Activated CD4-positive, alpha-beta memory T cell treated with anti-CD3 and anti-CD28 coated beads for 36 hours (primary cell): ENCODE results near the gene INPP4A. TPM values are rescaled to one million over a fixed set of nuclear protein-coding genes. Genes with fewer than 3 reads are reported as not detected.

Experiments
- CTCF ChIA-PET: fragments of 350-600 bp; sonication (Branson Sonifier 250); formaldehyde crosslinking; loops from one replicate; lab custom pipeline; 2021; ENCODE audit warnings: antibody characterized with exemption, inconsistent platforms; lab: Charles Lee
- POLR2A ChIA-PET: fragments of 350-600 bp; sonication (Branson Sonifier 250); formaldehyde crosslinking; loops from one replicate; lab custom pipeline; 2021; ENCODE audit warnings: antibody characterized with exemption; lab: Charles Lee
- DNase-seq: peaks from one replicate; pipeline ENCODE4 v3.0.0-alpha.2; 2020
- H3K27ac Mint-ChIP-seq: one replicate; pipeline ENCODE4 v1.8.0; 2021; ENCODE audit warnings: mixed read lengths
- H3K27me3 Mint-ChIP-seq: one replicate; pipeline ENCODE4 v1.8.0; 2021; ENCODE audit warnings: mixed read lengths
- H3K36me3 Mint-ChIP-seq: one replicate; pipeline ENCODE4 v1.8.0; 2021; ENCODE audit warnings: mixed read lengths
- H3K4me1 Mint-ChIP-seq: one replicate; pipeline ENCODE4 v1.8.0; 2021; ENCODE audit warnings: low read depth, mixed read lengths
- H3K4me3 Mint-ChIP-seq: one replicate; pipeline ENCODE4 v1.8.0; 2021; ENCODE audit warnings: mild to moderate bottlenecking, mixed read lengths
- H3K9me3 Mint-ChIP-seq: one replicate; pipeline ENCODE4 v1.8.0; 2021; ENCODE audit warnings: mixed read lengths
- intact Hi-C: fragments of 100-400 bp; cut with micrococcal nuclease; formaldehyde crosslinking; loops from one replicate; pipeline ENCODE4 v1.15.1; 2023
- total RNA-seq, 2 experiments: library from RNA; stranded (reverse); gene quantifications; one replicate each; pipeline ENCODE4 v1.2.3, GENCODE V29; 2021

Gene INPP4A
- total RNA-seq, 2 experiments from 2014 or later: 40.7 to 42.0 TPM

- no peak overlapping the region for H3K27ac Mint-ChIP-seq
- H3K9me3 Mint-ChIP-seq: no peaks in the 10 kb centered on the region
- intact Hi-C loops: no loop called here
- no peak overlapping the region for H3K4me3 Mint-ChIP-seq
- POLR2A ChIA-PET: no interaction called here
- no peaks in the 10 kb centered on the region for H3K27me3 Mint-ChIP-seq
- peaks cover 19% of the 10 kb centered on the region for H3K36me3 Mint-ChIP-seq
- H3K4me1 Mint-ChIP-seq: peaks cover 43% of the 10 kb centered on the region
- no peak for DNase-seq
- CTCF ChIA-PET: no interaction called here
Measured at GRCh38 chr2:98550165-98550564, 105.5 kb downstream of the INPP4A start.

- H3K27ac Mint-ChIP-seq: peak overlapping the region; percentile 76
- H3K36me3 Mint-ChIP-seq: peaks cover 16% of the 10 kb centered on the region
- H3K4me1 Mint-ChIP-seq: peaks cover 43% of the 10 kb centered on the region
- H3K9me3 Mint-ChIP-seq: no peaks in the 10 kb centered on the region
- CTCF ChIA-PET: interaction anchor here (1.0 to 2.3 kb wide), 2 partner anchors 87 to 139 kb away, joined by 4 to 6 read pairs; no protein-coding TSS in a partner anchor
- intact Hi-C loops: no loop called here
- POLR2A ChIA-PET: interaction anchor here (1.1 kb wide), 1 partner anchor 83 kb away, joined by 3 read pairs; no protein-coding TSS in a partner anchor
- peak; percentile 83 for DNase-seq
- H3K4me3 Mint-ChIP-seq: no peak overlapping the region
- no peaks in the 10 kb centered on the region for H3K27me3 Mint-ChIP-seq
Measured at GRCh38 chr2:98551316-98551715, 106.7 kb downstream of the INPP4A start.

- ChIA-PET CTCF (interaction anchor here (2.3 to 2.5 kb wide), 2 partner anchors 16 to 88 kb away, joined by 6 to 9 read pairs; no protein-coding TSS in a partner anchor), POLR2A (interaction anchor here (1.3 kb wide), 1 partner anchor 11 kb away, joined by 3 read pairs; no protein-coding TSS in a partner anchor)
- peaks cover 33% of the 10 kb centered on the region for H3K4me1 Mint-ChIP-seq
- H3K27ac Mint-ChIP-seq: peak overlapping the region; percentile 76
- H3K4me3 Mint-ChIP-seq: no peak overlapping the region
- no peaks in the 10 kb centered on the region for H3K27me3 Mint-ChIP-seq
- DNase-seq: no peak
- no peaks in the 10 kb centered on the region for H3K9me3 Mint-ChIP-seq
- intact Hi-C loops: no loop called here
- peaks cover 14% of the 10 kb centered on the region for H3K36me3 Mint-ChIP-seq
Measured at GRCh38 chr2:98552499-98553179, 108.0 kb downstream of the INPP4A start.

GRCh38 chr2:98554116-98554861 lies 109.6 kb downstream of the INPP4A start:
- Mint-ChIP-seq H3K27me3 (no peaks in the 10 kb centered on the region), H3K4me3 (no peak overlapping the region), H3K27ac (no peak overlapping the region), H3K36me3 (peaks cover 19% of the 10 kb centered on the region), H3K9me3 (no peaks in the 10 kb centered on the region), H3K4me1 (peaks cover 23% of the 10 kb centered on the region)
- intact Hi-C loops: no loop called here
- no peak for DNase-seq
- POLR2A ChIA-PET: no interaction called here
- CTCF ChIA-PET: interaction anchor here (0.7 to 2.5 kb wide), 2 partner anchors 14 to 144 kb away, joined by 5 to 9 read pairs; no protein-coding TSS in a partner anchor

GRCh38 chr2:98555696-98556095 lies 111.0 kb downstream of the INPP4A start:
- Mint-ChIP-seq H3K4me1 (peaks cover 19% of the 10 kb centered on the region), H3K9me3 (no peaks in the 10 kb centered on the region), H3K4me3 (no peak overlapping the region), H3K27me3 (no peaks in the 10 kb centered on the region), H3K27ac (no peak overlapping the region), H3K36me3 (peaks cover 26% of the 10 kb centered on the region)
- ChIA-PET CTCF (interaction anchor here (6.2 kb wide), 1 partner anchor 14 kb away, joined by 48 read pairs; no protein-coding TSS in a partner anchor), POLR2A (no interaction called here)
- intact Hi-C loops: no loop called here
- peak; percentile 7 for DNase-seq

GRCh38 chr2:98556344-98557033 lies 111.8 kb downstream of the INPP4A start:
- Mint-ChIP-seq H3K36me3 (peaks cover 28% of the 10 kb centered on the region), H3K27ac (no peak overlapping the region), H3K4me3 (no peak overlapping the region), H3K27me3 (no peaks in the 10 kb centered on the region), H3K9me3 (no peaks in the 10 kb centered on the region), H3K4me1 (peaks cover 12% of the 10 kb centered on the region)
- DNase-seq: peak; percentile 3
- ChIA-PET POLR2A (no interaction called here), CTCF (interaction anchor here (0.8 to 6.2 kb wide), 3 partner anchors 13 to 281 kb away, joined by 3 to 48 read pairs (median 6); no protein-coding TSS in a partner anchor)
- intact Hi-C loops: no loop called here

- Mint-ChIP-seq H3K27ac (peak overlapping the region; percentile 10), H3K4me3 (no peak overlapping the region), H3K27me3 (no peaks in the 10 kb centered on the region), H3K4me1 (no peaks in the 10 kb centered on the region), H3K9me3 (no peaks in the 10 kb centered on the region), H3K36me3 (peaks cover 23% of the 10 kb centered on the region)
- ChIA-PET POLR2A (interaction anchor here (0.6 to 1.1 kb wide), 2 partner anchors 96 to 112 kb away, joined by 3 read pairs; no protein-coding TSS in a partner anchor), CTCF (interaction anchor here (0.9 to 6.2 kb wide), 4 partner anchors 11 to 147 kb away, joined by 3 to 48 read pairs (median 6); no protein-coding TSS in a partner anchor)
- intact Hi-C loops: no loop called here
- DNase-seq: no peak
Measured at GRCh38 chr2:98558852-98559530, 114.3 kb downstream of the INPP4A start.

- POLR2A ChIA-PET: interaction anchor here (0.6 to 1.1 kb wide), 2 partner anchors 96 to 113 kb away, joined by 3 read pairs; no protein-coding TSS in a partner anchor
- Mint-ChIP-seq H3K27me3 (no peaks in the 10 kb centered on the region), H3K9me3 (no peaks in the 10 kb centered on the region), H3K36me3 (peaks cover 21% of the 10 kb centered on the region), H3K4me1 (no peaks in the 10 kb centered on the region), H3K4me3 (no peak overlapping the region), H3K27ac (no peak overlapping the region)
- intact Hi-C loops: no loop called here
- CTCF ChIA-PET: interaction anchor here (1.2 to 6.2 kb wide), 3 partner anchors 10 to 147 kb away, joined by 3 to 48 read pairs (median 8); no protein-coding TSS in a partner anchor
- no peak for DNase-seq
Measured at GRCh38 chr2:98559581-98559980, 114.9 kb downstream of the INPP4A start.

GRCh38 chr2:98560256-98560771 lies 115.7 kb downstream of the INPP4A start:
- Mint-ChIP-seq H3K4me1 (no peaks in the 10 kb centered on the region), H3K27me3 (no peaks in the 10 kb centered on the region), H3K36me3 (peaks cover 18% of the 10 kb centered on the region), H3K9me3 (no peaks in the 10 kb centered on the region), H3K27ac (no peak overlapping the region), H3K4me3 (no peak overlapping the region)
- POLR2A ChIA-PET: interaction anchor here (1.1 kb wide), 1 partner anchor 114 kb away, joined by 3 read pairs; no protein-coding TSS in a partner anchor
- no peak for DNase-seq
- intact Hi-C loops: no loop called here
- CTCF ChIA-PET: interaction anchor here (0.8 to 6.2 kb wide), 4 partner anchors 10 to 148 kb away, joined by 3 to 48 read pairs (median 6); no protein-coding TSS in a partner anchor

- H3K27ac Mint-ChIP-seq: no peak overlapping the region
- DNase-seq: no peak
- POLR2A ChIA-PET: no interaction called here
- peaks cover 21% of the 10 kb centered on the region for H3K36me3 Mint-ChIP-seq
- H3K9me3 Mint-ChIP-seq: no peaks in the 10 kb centered on the region
- no peaks in the 10 kb centered on the region for H3K27me3 Mint-ChIP-seq
- no peak overlapping the region for H3K4me3 Mint-ChIP-seq
- CTCF ChIA-PET: interaction anchor here (0.8 to 6.2 kb wide), 2 partner anchors 9 to 12 kb away, joined by 3 to 48 read pairs; no protein-coding TSS in a partner anchor
- no peaks in the 10 kb centered on the region for H3K4me1 Mint-ChIP-seq
- intact Hi-C loops: no loop called here
Measured at GRCh38 chr2:98561018-98561417, 116.4 kb downstream of the INPP4A start.
